ENCODE measurements around the gene AAR2. TPM values are rescaled to one million over a fixed set of nuclear protein-coding genes. Genes with fewer than 3 reads are reported as not detected.

The AAR2 gene
- total RNA-seq, 1 experiment from 2014 or later, result 36.9 TPM

- Mint-ChIP-seq H3K27me3 (ENCODE audit: low read depth) (no peaks in the 10 kb centered on the region; the same call in 1 of the 2 replicates), H3K27ac (no peak overlapping the region), H3K4me3 (no peak overlapping the region), H3K9me3 (no peaks in the 10 kb centered on the region), H3K4me1 (peaks cover 12 to 42% of the 10 kb centered on the region in 2 experiments), H3K36me3 (ENCODE audit: insufficient read depth in 1 of 3, low read depth in 3 of 3) (no peaks in the 10 kb centered on the region)
- Histone ChIP-seq H3K14ac (ENCODE audit: insufficient read depth, low read length) (no peak overlapping the region), H3K18ac (ENCODE audit: insufficient read length, low read depth, low read length) (no peak overlapping the region), H3K27me3 (ENCODE audit: insufficient read depth, low read length) (no peaks in the 10 kb centered on the region), H4K91ac (ENCODE audit: insufficient read length, low read depth, low read length) (no peak overlapping the region), H4K8ac (replicated peaks; ENCODE audit: insufficient read length, low read depth, low read length) (no peak overlapping the region), H2AK5ac (ENCODE audit: insufficient read length, low read length) (no peak overlapping the region), H3K27ac (ENCODE audit: insufficient read length, low read depth, low read length) (no peak overlapping the region), H2BK20ac (ENCODE audit: low read depth, low read length, poor library complexity, severe bottlenecking) (no peak overlapping the region), H2BK5ac (ENCODE audit: insufficient read length, low read length) (no peak overlapping the region), H3K79me1 (ENCODE audit: insufficient read depth, low read depth, low read length, poor library complexity, severe bottlenecking) (no peaks in the 10 kb centered on the region), H3T11ph (ENCODE audit: low read length) (no peak overlapping the region), H4K5ac (ENCODE audit: insufficient read length, low read depth, low read length) (no peak overlapping the region), H2BK120ac (ENCODE audit: low read depth, low read length, poor library complexity, severe bottlenecking) (no peak overlapping the region), H3K9ac (ENCODE audit: extremely low read depth, insufficient read length, low read length) (no peak overlapping the region), H3K4me1 (ENCODE audit: insufficient read depth, low read length) (0 out of 2 replicates have a peak, but pooled peaks cover 3% of the 10 kb centered on the region), H2BK12ac (ENCODE audit: insufficient read length, low read depth, low read length) (no peak overlapping the region), H3K56ac (ENCODE audit: insufficient read length, low read depth, low read length) (no peak overlapping the region), H3K4me2 (ENCODE audit: insufficient read depth, insufficient read length, low read length) (no peak overlapping the region), H2AFZ (ENCODE audit: low read length) (no peak overlapping the region), H3K9me3 (ENCODE audit: control insufficient read depth, low read depth, low read length) (no peaks in the 10 kb centered on the region), H3K23ac (ENCODE audit: insufficient read length, low read depth, low read length) (no peak overlapping the region), H3K4ac (ENCODE audit: low read depth, low read length) (no peak overlapping the region), H3K79me2 (ENCODE audit: insufficient read depth, low read length) (no peaks in the 10 kb centered on the region), H4K20me1 (ENCODE audit: control insufficient read depth, insufficient read depth, insufficient read length) (no peaks in the 10 kb centered on the region), H3K23me2 (ENCODE audit: insufficient read length, low read depth, low read length, poor library complexity, severe bottlenecking) (no peaks in the 10 kb centered on the region), H2BK15ac (ENCODE audit: low read depth, low read length) (no peak overlapping the region)
- no CpG with 5 or more reads among the region's 2 CpGs for WGBS (ENCODE audit: extremely low coverage, insufficient read length, low lambda C conversion rate)
- TF ChIP-seq CTCF (conservative IDR thresholded peaks at IDR 0.05), result no peak
- DNase-seq, result no peak
Observed at GRCh38 chr20:36269507-36269906, 33.2 kb downstream of the AAR2 start.

Measured in H9 (cell line).